NB4 (cell line): ENCODE results near the gene QRFPR.

ENCODE experiments used
- POLR2A ChIP-seq: IDR thresholded peaks from 2 replicates; pipeline ENCODE4 v1.6.1; 2011; ENCODE audit warnings: mild to moderate bottlenecking; ENCODE audit not compliant: insufficient read length; ENCODE audit errors: extremely low read depth
- TF ChIP-seq, protein P1 (sequence below): IDR thresholded peaks from one replicate; pipeline ENCODE4 v1.5.1; 2012; ENCODE audit warnings: low read depth, low read length

DNA sequence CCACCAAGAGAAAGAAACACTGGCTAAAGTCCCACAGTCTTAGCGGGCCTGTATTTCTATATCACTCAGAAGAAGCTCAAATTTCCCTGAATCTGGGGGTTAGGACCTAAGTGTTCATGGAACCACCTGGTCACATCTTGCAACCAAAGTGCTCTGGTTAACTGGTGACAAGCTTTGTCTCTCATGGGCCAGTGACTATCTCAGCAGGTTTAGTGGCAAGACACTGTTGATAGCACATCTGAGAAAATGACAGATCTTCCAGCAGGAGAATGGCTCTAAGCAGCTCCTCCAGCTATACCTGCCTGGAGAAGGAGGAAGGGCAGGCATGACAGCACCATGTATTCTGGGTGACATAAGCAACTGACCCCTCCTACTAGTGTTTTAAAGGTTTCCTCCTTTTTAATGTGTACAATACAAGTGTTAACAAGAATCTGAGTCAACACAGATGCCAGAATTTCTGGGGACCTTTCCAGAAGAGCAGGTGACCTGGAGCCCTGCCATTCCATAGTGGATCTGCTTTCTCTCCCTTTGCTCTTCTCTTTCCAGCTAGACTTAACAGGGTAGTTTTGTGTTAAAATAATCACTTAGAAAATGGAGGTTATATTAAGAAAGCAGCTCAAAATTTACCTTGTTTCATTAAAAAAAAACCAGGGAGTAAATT is 17.3 kb upstream of the QRFPR start:
- TF ChIP-seq, protein P1, sequence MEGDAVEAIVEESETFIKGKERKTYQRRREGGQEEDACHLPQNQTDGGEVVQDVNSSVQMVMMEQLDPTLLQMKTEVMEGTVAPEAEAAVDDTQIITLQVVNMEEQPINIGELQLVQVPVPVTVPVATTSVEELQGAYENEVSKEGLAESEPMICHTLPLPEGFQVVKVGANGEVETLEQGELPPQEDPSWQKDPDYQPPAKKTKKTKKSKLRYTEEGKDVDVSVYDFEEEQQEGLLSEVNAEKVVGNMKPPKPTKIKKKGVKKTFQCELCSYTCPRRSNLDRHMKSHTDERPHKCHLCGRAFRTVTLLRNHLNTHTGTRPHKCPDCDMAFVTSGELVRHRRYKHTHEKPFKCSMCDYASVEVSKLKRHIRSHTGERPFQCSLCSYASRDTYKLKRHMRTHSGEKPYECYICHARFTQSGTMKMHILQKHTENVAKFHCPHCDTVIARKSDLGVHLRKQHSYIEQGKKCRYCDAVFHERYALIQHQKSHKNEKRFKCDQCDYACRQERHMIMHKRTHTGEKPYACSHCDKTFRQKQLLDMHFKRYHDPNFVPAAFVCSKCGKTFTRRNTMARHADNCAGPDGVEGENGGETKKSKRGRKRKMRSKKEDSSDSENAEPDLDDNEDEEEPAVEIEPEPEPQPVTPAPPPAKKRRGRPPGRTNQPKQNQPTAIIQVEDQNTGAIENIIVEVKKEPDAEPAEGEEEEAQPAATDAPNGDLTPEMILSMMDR: no peak
- TF ChIP-seq POLR2A: no peak
